HG03135 (cell line): Measurements from ENCODE around the gene TPM3.
"Not testable (repeated sequence)": the region's sequence is repeated elsewhere in the genome, so short reads cannot be mapped to it uniquely, and the experiment has no call there.

ENCODE experiments used
- ATAC-seq: cut with Tn5 transposase; IDR thresholded peaks from one replicate; pipeline ENCODE4 v1.9.1; 2021; ENCODE audit warnings: mild to moderate bottlenecking, moderate library complexity; ENCODE audit not compliant: unreplicated experiment

The TPM3 gene

GRCh38 chr1:154191990-154192461 lies at the start of gene TPM3:
TPM3 (minus strand) TSS chr1:154192100; CDS start chr1:154192018, 82 bp downstream.
- ATAC-seq = no peak

- no peak for ATAC-seq
Measured at GRCh38 chr1:154240294-154240833, 48.5 kb upstream of the TPM3 start.

- ATAC-seq = no peak
Measured at GRCh38 chr1:154239491-154239890, 47.6 kb upstream of the TPM3 start.

- no peak for ATAC-seq
Measured at GRCh38 chr1:154237880-154238506, 46.1 kb upstream of the TPM3 start.

- ATAC-seq = no peak
Measured at GRCh38 chr1:154237435-154237834, 45.5 kb upstream of the TPM3 start.

GRCh38 chr1:154236855-154237254 lies 45.0 kb upstream of the TPM3 start:
- no peak for ATAC-seq

- not testable (repeated sequence) for ATAC-seq
Measured at GRCh38 chr1:154233127-154233526, 41.2 kb upstream of the TPM3 start.

GRCh38 chr1:154231112-154231511 lies 39.2 kb upstream of the TPM3 start:
- not testable (repeated sequence) for ATAC-seq

GRCh38 chr1:154225370-154225769 lies 33.5 kb upstream of the TPM3 start:
- ATAC-seq = no peak

GRCh38 chr1:154223621-154224020 lies 31.7 kb upstream of the TPM3 start:
- no peak for ATAC-seq

GRCh38 chr1:154222918-154223317 lies 31.0 kb upstream of the TPM3 start:
- no peak for ATAC-seq

- no peak for ATAC-seq
Measured at GRCh38 chr1:154222518-154222917, 30.6 kb upstream of the TPM3 start.

GRCh38 chr1:154221278-154222001 lies 29.5 kb upstream of the TPM3 start:
- peak; percentile 17 for ATAC-seq

GRCh38 chr1:154220970-154221277 lies 29.0 kb upstream of the TPM3 start:
- ATAC-seq = no peak

- peak; percentile 90 for ATAC-seq
Measured at GRCh38 chr1:154220071-154220969, 28.4 kb upstream of the TPM3 start, which contains the start of gene UBAP2L. UBAP2L (plus strand) TSS chr1:154220955; CDS start chr1:154225124, 4,169 bp downstream.

GRCh38 chr1:154219541-154219940 lies 27.6 kb upstream of the TPM3 start:
- no peak for ATAC-seq

- ATAC-seq = no peak
Measured at GRCh38 chr1:154218545-154218944, 26.6 kb upstream of the TPM3 start.

- no peak for ATAC-seq
Measured at GRCh38 chr1:154213274-154213673, 21.4 kb upstream of the TPM3 start.

- no peak for ATAC-seq
Measured at GRCh38 chr1:154212083-154212482, 20.2 kb upstream of the TPM3 start.

GRCh38 chr1:154208677-154209388 lies 16.9 kb upstream of the TPM3 start:
- no peak for ATAC-seq

GRCh38 chr1:154207262-154207661 lies 15.4 kb upstream of the TPM3 start:
- ATAC-seq = no peak
